HepG2 (cell line): Measurements from ENCODE around the gene NRP1. TPM values are rescaled to one million over a fixed set of nuclear protein-coding genes. Genes with fewer than 3 reads are reported as not detected.
A peak's percentile ranks its signal among the peaks of the same experiment; 100 is the strongest.

Experiments used
- GABPB1 ChIP-seq: IDR thresholded peaks from 2 replicates; pipeline ENCODE4 v1.6.1; 2016; ENCODE audit warnings: mild to moderate bottlenecking, missing genetic modification reagents, moderate library complexity, missing compliant biosample characterization
- HMGA1 ChIP-seq: sonication (generic); formaldehyde crosslinking; conservative IDR thresholded peaks from 2 replicates; pipeline ENCODE4 v1.4.0; 2020; ENCODE audit warnings: missing genetic modification reagents
- KLF9 ChIP-seq: IDR thresholded peaks from 2 replicates; pipeline ENCODE4 v1.6.1; 2016; ENCODE audit warnings: low read depth
- MATR3 ChIP-seq: sonication (generic); formaldehyde crosslinking; IDR thresholded peaks from 2 replicates; pipeline ENCODE4 v1.4.0; 2020; ENCODE audit warnings: missing genetic modification reagents
- MXD4 ChIP-seq: IDR thresholded peaks from 2 replicates; pipeline ENCODE4 v1.6.1; 2016; ENCODE audit warnings: mild to moderate bottlenecking, missing biosample characterization, missing genetic modification reagents
- NFYC ChIP-seq: IDR thresholded peaks from 2 replicates; pipeline ENCODE4 v1.6.1; 2016; ENCODE audit warnings: missing genetic modification reagents, missing compliant biosample characterization
- PCBP2 ChIP-seq: fragments of 200-400 bp; formaldehyde crosslinking; optimal IDR thresholded peaks from 2 replicates; pipeline ENCODE3; 2018; ENCODE audit warnings: low read length, low read depth; ENCODE audit not compliant: poor library complexity, severe bottlenecking
- RARA ChIP-seq: IDR thresholded peaks from 2 replicates; pipeline ENCODE4 v1.6.1; 2016; ENCODE audit warnings: missing genetic modification reagents, missing compliant biosample characterization
- SATB2 ChIP-seq: sonication (generic); formaldehyde crosslinking; IDR thresholded peaks from 2 replicates; pipeline ENCODE4 v1.5.0; 2020; ENCODE audit warnings: missing genetic modification reagents
- ZBTB39 ChIP-seq: sonication (generic); formaldehyde crosslinking; IDR thresholded peaks from 2 replicates; pipeline ENCODE4 v1.5.0; 2020; ENCODE audit warnings: missing genetic modification reagents
- ZNF20 ChIP-seq: sonication (generic); formaldehyde crosslinking; IDR thresholded peaks from 2 replicates; pipeline ENCODE4 v1.4.0; 2020; ENCODE audit warnings: mild to moderate bottlenecking, moderate library complexity, missing genetic modification reagents
- ZNF30 ChIP-seq: sonication (generic); formaldehyde crosslinking; IDR thresholded peaks from 2 replicates; pipeline ENCODE4 v1.5.0; 2020; ENCODE audit warnings: mild to moderate bottlenecking, missing genetic modification reagents
- ZNF362 ChIP-seq: sonication (generic); formaldehyde crosslinking; IDR thresholded peaks from 2 replicates; pipeline ENCODE4 v1.4.0; 2020; ENCODE audit warnings: missing genetic modification reagents, mild to moderate bottlenecking, borderline replicate concordance
- ZNF557 ChIP-seq: sonication (generic); formaldehyde crosslinking; IDR thresholded peaks from 2 replicates; pipeline ENCODE4 v1.4.0; 2020; ENCODE audit warnings: missing genetic modification reagents
- ZNF577 ChIP-seq: sonication (generic); formaldehyde crosslinking; IDR thresholded peaks from 2 replicates; pipeline ENCODE4 v1.4.0; 2020; ENCODE audit warnings: mild to moderate bottlenecking, low read depth, missing genetic modification reagents, borderline replicate concordance
- ZNF589 ChIP-seq: sonication (generic); formaldehyde crosslinking; conservative IDR thresholded peaks from 2 replicates; pipeline ENCODE4 v1.8.0; 2022; ENCODE audit warnings: mild to moderate bottlenecking, moderate library complexity, missing genetic modification reagents
- ZNF816 ChIP-seq: sonication (generic); formaldehyde crosslinking; IDR thresholded peaks from 2 replicates; pipeline ENCODE4 v1.8.0; 2022; ENCODE audit warnings: missing genetic modification reagents, mild to moderate bottlenecking, borderline replicate concordance
- ZSCAN22 ChIP-seq: sonication (generic); formaldehyde crosslinking; IDR thresholded peaks from 2 replicates; pipeline ENCODE4 v1.4.0; 2020; ENCODE audit warnings: mild to moderate bottlenecking, missing genetic modification reagents
- polyA plus RNA-seq, 8 experiments: library from polyadenylated mRNA; depleted of rRNA in 3 of 8; stranded (reverse) in 7 of 8; unstranded in 1 of 8; fragments of >200 nt; fragmentation: Illumina TruSeq in 4 of 8; extraction: Trizol in 4 of 8; gene quantifications; 2 replicates each; pipeline versions ENCODE4 v1.2.1 to v1.2.3, GENCODE V29; 2011 to 2016; ENCODE audit warnings: low read depth in 4 of 8, missing spikeins in 1 of 8, mixed read lengths in 1 of 8; ENCODE audit not compliant: insufficient read depth in 1 of 8
- total RNA-seq, 5 experiments: library from RNA; depleted of rRNA; stranded (reverse); fragments of >200 nt; fragmentation: Illumina TruSeq; extraction: Trizol; gene quantifications; 2 replicates each; pipeline ENCODE4 v1.2.3, GENCODE V29; 2016; ENCODE audit warnings: low read depth in 1 of 5
- TF ChIP-seq, protein P1 (sequence below): sonication (generic); formaldehyde crosslinking; conservative IDR thresholded peaks from 2 replicates; pipeline ENCODE4 v1.8.0; 2022; ENCODE audit warnings: missing genetic modification reagents
- TF ChIP-seq, protein P2 (sequence below): sonication (generic); formaldehyde crosslinking; IDR thresholded peaks from 2 replicates; pipeline ENCODE4 v1.4.0; 2020; ENCODE audit warnings: mild to moderate bottlenecking, missing genetic modification reagents
- TF ChIP-seq, protein P3 (sequence below): sonication (generic); formaldehyde crosslinking; IDR thresholded peaks from 2 replicates; pipeline ENCODE4 v1.4.0; 2020; ENCODE audit warnings: missing genetic modification reagents

The NRP1 gene
- total and polyA plus RNA-seq, 2 of the 13 experiments (the other 11 are each of a cell fraction or from before 2014, with no cell fraction given) = 5.3 to 5.8 TPM

DNA sequence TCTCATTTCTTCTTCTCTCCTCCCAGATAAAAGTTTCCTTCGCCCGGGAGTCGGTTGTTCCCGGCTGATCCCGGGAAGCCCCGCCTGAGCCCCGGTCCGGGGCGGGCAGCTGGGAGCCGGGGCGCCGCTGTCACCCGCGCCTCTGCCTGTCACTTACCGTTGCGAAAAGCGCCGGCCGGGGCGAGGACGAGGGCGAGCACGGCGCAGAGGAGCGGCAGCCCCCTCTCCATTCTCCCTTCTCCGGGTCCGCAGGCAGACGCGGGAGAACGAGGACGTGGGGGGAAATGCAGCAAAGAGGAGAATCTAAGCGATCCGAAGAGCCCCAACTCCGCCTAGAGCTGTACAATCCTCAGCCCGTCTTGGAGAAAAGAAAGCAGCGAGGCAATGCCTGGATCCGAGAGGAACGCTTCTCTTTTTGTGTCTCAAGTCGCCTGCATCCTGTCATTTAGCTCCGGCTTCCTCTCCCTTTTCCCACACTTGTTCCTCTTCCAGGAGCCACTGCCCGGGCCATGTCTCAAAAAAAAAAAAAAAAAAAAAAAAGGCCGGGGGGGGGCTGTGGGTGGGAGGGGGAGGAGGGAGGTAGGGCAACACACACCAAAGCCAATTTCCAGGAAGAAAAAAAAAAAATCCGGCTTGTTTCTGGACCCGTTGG, at the start of gene NRP1 (continued):
- TF ChIP-seq, protein P1, sequence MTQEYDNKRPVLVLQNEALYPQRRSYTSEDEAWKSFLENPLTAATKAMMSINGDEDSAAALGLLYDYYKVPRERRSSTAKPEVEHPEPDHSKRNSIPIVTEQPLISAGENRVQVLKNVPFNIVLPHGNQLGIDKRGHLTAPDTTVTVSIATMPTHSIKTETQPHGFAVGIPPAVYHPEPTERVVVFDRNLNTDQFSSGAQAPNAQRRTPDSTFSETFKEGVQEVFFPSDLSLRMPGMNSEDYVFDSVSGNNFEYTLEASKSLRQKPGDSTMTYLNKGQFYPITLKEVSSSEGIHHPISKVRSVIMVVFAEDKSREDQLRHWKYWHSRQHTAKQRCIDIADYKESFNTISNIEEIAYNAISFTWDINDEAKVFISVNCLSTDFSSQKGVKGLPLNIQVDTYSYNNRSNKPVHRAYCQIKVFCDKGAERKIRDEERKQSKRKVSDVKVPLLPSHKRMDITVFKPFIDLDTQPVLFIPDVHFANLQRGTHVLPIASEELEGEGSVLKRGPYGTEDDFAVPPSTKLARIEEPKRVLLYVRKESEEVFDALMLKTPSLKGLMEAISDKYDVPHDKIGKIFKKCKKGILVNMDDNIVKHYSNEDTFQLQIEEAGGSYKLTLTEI (CRISPR knock-in tag) = no peak
- no peak for TF ChIP-seq ZBTB39
- no peak for TF ChIP-seq MATR3 (CRISPR knock-in tag)
- no peak for TF ChIP-seq SATB2
- TF ChIP-seq MXD4 (CRISPR knock-in tag) = no peak
- no peak for TF ChIP-seq NFYC (CRISPR knock-in tag)
- TF ChIP-seq ZNF362 (CRISPR knock-in tag) = no peak
- TF ChIP-seq ZNF30 (CRISPR knock-in tag) = no peak
- no peak for TF ChIP-seq KLF9
- TF ChIP-seq ZNF557 (CRISPR knock-in tag) = no peak
- TF ChIP-seq GABPB1 = peak; percentile 22; the same call in 1 of the 2 replicates
- TF ChIP-seq ZNF20 (CRISPR knock-in tag) = no peak
- no peak for TF ChIP-seq HMGA1 (CRISPR knock-in tag)
- no peak for TF ChIP-seq RARA
- TF ChIP-seq PCBP2 = no peak
- no peak for TF ChIP-seq ZNF816 (CRISPR knock-in tag)
- no peak for TF ChIP-seq ZNF589 (CRISPR knock-in tag)
- TF ChIP-seq ZNF577 (CRISPR knock-in tag) = no peak
- TF ChIP-seq, protein P2, sequence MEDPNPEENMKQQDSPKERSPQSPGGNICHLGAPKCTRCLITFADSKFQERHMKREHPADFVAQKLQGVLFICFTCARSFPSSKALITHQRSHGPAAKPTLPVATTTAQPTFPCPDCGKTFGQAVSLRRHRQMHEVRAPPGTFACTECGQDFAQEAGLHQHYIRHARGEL = no peak
- TF ChIP-seq ZSCAN22 (CRISPR knock-in tag) = no peak
- TF ChIP-seq, protein P3, sequence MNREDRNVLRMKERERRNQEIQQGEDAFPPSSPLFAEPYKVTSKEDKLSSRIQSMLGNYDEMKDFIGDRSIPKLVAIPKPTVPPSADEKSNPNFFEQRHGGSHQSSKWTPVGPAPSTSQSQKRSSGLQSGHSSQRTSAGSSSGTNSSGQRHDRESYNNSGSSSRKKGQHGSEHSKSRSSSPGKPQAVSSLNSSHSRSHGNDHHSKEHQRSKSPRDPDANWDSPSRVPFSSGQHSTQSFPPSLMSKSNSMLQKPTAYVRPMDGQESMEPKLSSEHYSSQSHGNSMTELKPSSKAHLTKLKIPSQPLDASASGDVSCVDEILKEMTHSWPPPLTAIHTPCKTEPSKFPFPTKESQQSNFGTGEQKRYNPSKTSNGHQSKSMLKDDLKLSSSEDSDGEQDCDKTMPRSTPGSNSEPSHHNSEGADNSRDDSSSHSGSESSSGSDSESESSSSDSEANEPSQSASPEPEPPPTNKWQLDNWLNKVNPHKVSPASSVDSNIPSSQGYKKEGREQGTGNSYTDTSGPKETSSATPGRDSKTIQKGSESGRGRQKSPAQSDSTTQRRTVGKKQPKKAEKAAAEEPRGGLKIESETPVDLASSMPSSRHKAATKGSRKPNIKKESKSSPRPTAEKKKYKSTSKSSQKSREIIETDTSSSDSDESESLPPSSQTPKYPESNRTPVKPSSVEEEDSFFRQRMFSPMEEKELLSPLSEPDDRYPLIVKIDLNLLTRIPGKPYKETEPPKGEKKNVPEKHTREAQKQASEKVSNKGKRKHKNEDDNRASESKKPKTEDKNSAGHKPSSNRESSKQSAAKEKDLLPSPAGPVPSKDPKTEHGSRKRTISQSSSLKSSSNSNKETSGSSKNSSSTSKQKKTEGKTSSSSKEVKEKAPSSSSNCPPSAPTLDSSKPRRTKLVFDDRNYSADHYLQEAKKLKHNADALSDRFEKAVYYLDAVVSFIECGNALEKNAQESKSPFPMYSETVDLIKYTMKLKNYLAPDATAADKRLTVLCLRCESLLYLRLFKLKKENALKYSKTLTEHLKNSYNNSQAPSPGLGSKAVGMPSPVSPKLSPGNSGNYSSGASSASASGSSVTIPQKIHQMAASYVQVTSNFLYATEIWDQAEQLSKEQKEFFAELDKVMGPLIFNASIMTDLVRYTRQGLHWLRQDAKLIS = 0 out of 2 replicates have a peak, but pooled peaks have one; percentile 4
